ENCODE measurements around the gene MORF4L1. TPM values are rescaled to one million over a fixed set of nuclear protein-coding genes. Genes with fewer than 3 reads are reported as not detected.

MORF4L1 gene
- total and polyA plus RNA-seq, 10 of the 15 experiments (the other 5 are each of a cell fraction or from before 2014, with no cell fraction given), result 113 to 636 (median 229) TPM

- no peaks in the 10 kb centered on the region for H3K27me3 ChIP-seq (replicated peaks in 1 of 2; ENCODE audit: control insufficient read depth in 2 of 2, insufficient read depth in 2 of 2, low read length in 1 of 2)
- SMC1A ChIA-PET (ENCODE audit: uncharacterized antibody, unreplicated experiment), result no interaction called here
- TF ChIP-seq FOS (IDR thresholded peaks at IDR 0.05; ENCODE audit: borderline replicate concordance, extremely low read depth, insufficient read length) (no peak), KLF5 (IDR thresholded peaks at IDR 0.05; ENCODE audit: partially characterized antibody) (no peak), SUPT20H (IDR thresholded peaks at IDR 0.05; ENCODE audit: borderline replicate concordance, control insufficient read depth, low read depth, low read length) (no peak), E4F1 (IDR thresholded peaks at IDR 0.05; ENCODE audit: borderline replicate concordance, partially characterized antibody) (no peak), SMARCA5 (IDR thresholded peaks at IDR 0.05) (no peak)
- BruUV-seq (replicated peaks), result no TSS peak
- CTCF ChIA-PET, result no interaction called here
- H3K36me3 ChIP-seq (ENCODE audit: control insufficient read depth in 2 of 2, insufficient read depth in 2 of 2, low read length in 1 of 2), result peaks cover 12 to 24% of the 10 kb centered on the region in 2 experiments
- H4K20me1 ChIP-seq (ENCODE audit: control insufficient read depth, insufficient read depth), result no peaks in the 10 kb centered on the region
- no peak overlapping the region for H3K27ac ChIP-seq (ENCODE audit: control insufficient read depth, insufficient read depth)
- no peaks in the 10 kb centered on the region for H3K9me3 ChIP-seq (replicated peaks; ENCODE audit: control insufficient read depth, insufficient read depth, low read length)
- H3K4me1 ChIP-seq (ENCODE audit: control insufficient read depth, insufficient read depth, low read length), result no peaks in the 10 kb centered on the region; the same call in 1 of the 2 replicates
- DNase-seq (ENCODE audit: low read depth, low spot score), result no peak
- 100% methylated on average over 1 of the region's 4 CpGs for WGBS (ENCODE audit: insufficient coverage, insufficient replicate concordance, low lambda C conversion rate, missing lambda C conversion rate)
- no peaks in the 10 kb centered on the region for H3K79me2 ChIP-seq (ENCODE audit: control insufficient read depth, insufficient read depth, low read length)
- no peak for ATAC-seq
- RAD21 ChIA-PET (ENCODE audit: unreplicated experiment), result interaction anchor here (0.7 kb wide), 1 partner anchor 459 kb away, joined by 4 read pairs; no protein-coding TSS in a partner anchor
- intact Hi-C loops (cut with micrococcal nuclease; ENCODE audit: unreplicated experiment), result no loop called here
- no peak for FAIRE-seq
- POLR2A ChIA-PET, result interaction anchor here (0.7 kb wide), 1 partner anchor 20 kb away, joined by 11 read pairs; no protein-coding TSS in a partner anchor
- H3K4me3 ChIP-seq, result no peak overlapping the region
- H3K4me2 ChIP-seq (ENCODE audit: control insufficient read depth, insufficient read depth), result no peak overlapping the region
- no peak overlapping the region for H3K9ac ChIP-seq (ENCODE audit: control insufficient read depth, insufficient read depth, low read length)
- no peak overlapping the region for H2AFZ ChIP-seq (ENCODE audit: control insufficient read depth, low read depth, low read length)
- in situ Hi-C loops (cut with MboI), result no loop called here
Observed at GRCh38 chr15:78917888-78918287, 45.2 kb downstream of the MORF4L1 start.

Data from GM12878 (cell line).